GM13977 (cell line): ENCODE data around the gene FRMD4A.

ENCODE experiments used
- DNase-seq: peaks from one replicate; pipeline ENCODE4 v3.0.0; 2012; ENCODE audit warnings: low spot score
- CTCF ChIP-seq: IDR thresholded peaks from 2 replicates; pipeline ENCODE4 v1.5.1; 2012; ENCODE audit warnings: mild to moderate bottlenecking, control low read depth; ENCODE audit not compliant: insufficient read depth; ENCODE audit errors: extremely low read depth, missing control alignments
- in situ Hi-C: fragments of 300-500 bp; cut with MboI; formaldehyde crosslinking; loops from one replicate; pipeline ENCODE4 v1.12.0; 2022; ENCODE audit warnings: low sequenced_read_pairs, low pct_unique_long_range_greater_than_20kb, mixed read lengths, inconsistent platforms; ENCODE audit not compliant: unreplicated experiment

The FRMD4A gene

DNA sequence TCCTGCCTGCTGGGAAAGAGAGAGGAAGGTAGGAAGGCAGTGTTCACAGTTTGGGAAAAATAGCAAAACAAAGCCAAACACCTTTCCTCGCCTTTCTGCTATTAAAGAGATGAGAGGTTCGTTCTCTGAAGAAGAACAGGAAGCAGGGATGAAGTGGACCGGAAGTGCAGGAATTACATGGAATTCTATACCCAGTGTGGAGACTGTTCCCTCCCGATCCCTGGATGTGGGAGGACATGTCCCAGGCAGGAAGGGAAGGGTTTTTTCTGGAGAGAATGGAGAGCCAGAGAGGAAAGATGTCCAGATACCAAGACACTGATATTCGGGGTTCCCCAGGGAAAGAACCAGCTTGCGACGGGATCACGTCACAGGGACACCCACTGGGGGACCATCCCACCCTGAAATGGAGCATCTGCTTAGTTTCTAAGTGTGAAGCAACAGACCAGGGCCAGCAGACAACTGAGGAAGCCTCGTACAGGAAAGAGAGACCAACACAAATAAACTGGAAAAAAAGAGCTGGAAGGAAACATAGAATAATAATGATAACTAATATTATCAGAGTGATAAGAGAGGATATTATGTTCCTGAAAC lies 556.3 kb downstream of the FRMD4A start:
- DNase-seq = no peak
- no peak for TF ChIP-seq CTCF
- in situ Hi-C loops = loop anchor here (10.0 kb wide), 1 partner anchor 60 kb away; no protein-coding TSS in a partner anchor

- no peak for DNase-seq
- no peak for TF ChIP-seq CTCF
- in situ Hi-C loops = loop anchor here (10.0 kb wide), 1 partner anchor 59 kb away; no protein-coding TSS in a partner anchor
These were observed 557.1 kb downstream of the FRMD4A start for GRCh38 chr10:13773496-13774170.

- no peak for DNase-seq
- no peak for TF ChIP-seq CTCF
- in situ Hi-C loops = loop anchor here (10.0 kb wide), 1 partner anchor 58 kb away; no protein-coding TSS in a partner anchor
These were observed 557.7 kb downstream of the FRMD4A start for GRCh38 chr10:13773043-13773442.

DNA sequence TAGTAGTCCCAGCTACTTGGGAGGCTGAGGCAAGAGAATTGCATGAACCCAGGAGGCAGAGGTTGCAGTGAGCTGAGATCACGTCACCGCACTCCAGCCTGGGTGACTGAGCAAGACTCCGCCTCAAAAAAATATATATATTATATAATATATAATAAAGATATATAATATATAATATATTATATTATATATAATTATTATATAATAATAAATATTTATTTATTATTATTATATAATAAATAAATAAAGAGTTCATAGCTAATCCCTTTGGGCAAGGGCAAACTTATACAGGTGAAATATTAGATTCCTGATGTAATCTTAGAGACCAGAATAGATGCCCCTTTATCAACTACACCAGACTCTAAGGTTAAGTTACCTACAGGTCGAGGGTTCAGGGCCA lies 558.7 kb downstream of the FRMD4A start:
- DNase-seq = no peak
- no peak for TF ChIP-seq CTCF
- in situ Hi-C loops = loop anchor here (10.0 kb wide), 1 partner anchor 57 kb away; no protein-coding TSS in a partner anchor

- in situ Hi-C loops = loop anchor here (10.0 kb wide), 1 partner anchor 56 kb away; no protein-coding TSS in a partner anchor
- no peak for TF ChIP-seq CTCF
- no peak for DNase-seq
These were observed 559.8 kb downstream of the FRMD4A start for GRCh38 chr10:13770760-13771493.

- TF ChIP-seq CTCF = no peak
- in situ Hi-C loops = loop anchor here (10.0 kb wide), 1 partner anchor 55 kb away; no protein-coding TSS in a partner anchor
- no peak for DNase-seq
These were observed 560.8 kb downstream of the FRMD4A start for GRCh38 chr10:13769946-13770345.
